DND-41 (cell line): Measurements from ENCODE around the gene EYA2.

Source experiments
- EZH2 ChIP-seq: IDR thresholded peaks from 3 replicates; pipeline ENCODE4 v1.6.1; 2012; ENCODE audit warnings: borderline replicate concordance, low read depth, mild to moderate bottlenecking, moderate library complexity, low read length, inconsistent platforms; ENCODE audit not compliant: severe bottlenecking
- TF ChIP-seq, protein P1 (sequence below): IDR thresholded peaks from 2 replicates; pipeline ENCODE4 v1.5.1; 2012; ENCODE audit warnings: borderline replicate concordance, low read length, moderate library complexity, mild to moderate bottlenecking; ENCODE audit not compliant: poor library complexity, severe bottlenecking; ENCODE audit errors: extremely low read depth

DNA sequence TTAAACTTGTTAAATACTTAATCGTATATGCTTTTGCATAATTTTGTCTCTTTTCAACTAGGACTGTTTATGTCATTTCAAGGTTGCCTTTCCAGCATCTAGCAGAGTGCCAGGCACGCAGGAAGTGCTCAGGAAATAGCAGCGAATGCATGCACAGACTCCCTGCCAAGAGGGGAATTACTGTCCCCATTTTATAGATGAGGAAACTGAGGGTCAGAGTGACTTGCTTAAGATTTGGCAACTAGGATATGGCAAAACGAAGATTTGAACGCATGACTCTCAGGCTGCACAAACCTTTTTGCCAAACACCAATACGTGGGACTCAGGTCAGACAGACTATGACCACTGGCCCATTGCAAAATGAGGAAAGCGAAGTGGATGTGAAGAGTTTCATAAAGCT, 22.5 kb downstream of the EYA2 start:
- TF ChIP-seq, protein P1, sequence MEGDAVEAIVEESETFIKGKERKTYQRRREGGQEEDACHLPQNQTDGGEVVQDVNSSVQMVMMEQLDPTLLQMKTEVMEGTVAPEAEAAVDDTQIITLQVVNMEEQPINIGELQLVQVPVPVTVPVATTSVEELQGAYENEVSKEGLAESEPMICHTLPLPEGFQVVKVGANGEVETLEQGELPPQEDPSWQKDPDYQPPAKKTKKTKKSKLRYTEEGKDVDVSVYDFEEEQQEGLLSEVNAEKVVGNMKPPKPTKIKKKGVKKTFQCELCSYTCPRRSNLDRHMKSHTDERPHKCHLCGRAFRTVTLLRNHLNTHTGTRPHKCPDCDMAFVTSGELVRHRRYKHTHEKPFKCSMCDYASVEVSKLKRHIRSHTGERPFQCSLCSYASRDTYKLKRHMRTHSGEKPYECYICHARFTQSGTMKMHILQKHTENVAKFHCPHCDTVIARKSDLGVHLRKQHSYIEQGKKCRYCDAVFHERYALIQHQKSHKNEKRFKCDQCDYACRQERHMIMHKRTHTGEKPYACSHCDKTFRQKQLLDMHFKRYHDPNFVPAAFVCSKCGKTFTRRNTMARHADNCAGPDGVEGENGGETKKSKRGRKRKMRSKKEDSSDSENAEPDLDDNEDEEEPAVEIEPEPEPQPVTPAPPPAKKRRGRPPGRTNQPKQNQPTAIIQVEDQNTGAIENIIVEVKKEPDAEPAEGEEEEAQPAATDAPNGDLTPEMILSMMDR, result no peak
- no peak for TF ChIP-seq EZH2
